Stimulated activated CD4-positive, alpha-beta T cell treated with anti-CD3 and anti-CD28 coated beads, Interleukin-4, amount 100 ng/mL, for 48 hours (primary cell): ENCODE results near the gene TNFAIP3.
A peak's percentile ranks its signal among the peaks of the same experiment; 100 is the strongest.

Experiments
- DNase-seq, 2 donors: peaks; one replicate each; pipeline ENCODE4 v3.0.0-alpha.2; 2020; ENCODE audit warnings: low read depth in 2 of 2

The TNFAIP3 gene

DNA sequence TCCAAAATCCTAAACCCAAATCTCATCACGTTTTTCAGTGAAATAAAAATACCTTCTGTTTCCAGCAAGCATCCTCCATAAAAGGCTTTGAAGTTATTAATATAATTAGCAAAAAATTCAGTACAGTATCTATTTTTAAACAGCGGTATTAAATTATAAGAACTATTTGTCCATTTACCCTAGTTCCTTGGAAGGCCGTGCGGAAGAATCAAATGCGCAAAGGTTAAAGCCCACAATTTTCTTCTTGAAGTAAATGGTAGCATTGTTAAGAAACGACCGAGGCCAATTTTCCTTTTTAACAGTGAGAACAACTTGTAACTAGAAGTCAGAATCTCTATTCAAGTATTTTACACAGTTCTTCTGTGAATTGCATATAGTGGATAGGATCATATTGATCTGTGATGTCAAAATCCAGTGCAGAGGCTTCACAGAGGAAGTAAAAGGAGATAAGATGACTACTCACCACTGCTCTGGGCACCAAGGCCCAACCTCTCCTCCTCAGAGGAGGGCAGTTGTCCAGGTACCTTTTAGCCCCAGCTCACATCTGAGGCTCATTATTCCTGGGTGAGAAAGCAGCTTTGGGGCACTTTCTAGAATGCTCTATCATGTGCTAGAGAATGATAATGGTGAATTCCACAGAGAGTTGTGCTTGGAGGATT is 36.3 kb downstream of the TNFAIP3 start:
- DNase-seq = no peak

DNA sequence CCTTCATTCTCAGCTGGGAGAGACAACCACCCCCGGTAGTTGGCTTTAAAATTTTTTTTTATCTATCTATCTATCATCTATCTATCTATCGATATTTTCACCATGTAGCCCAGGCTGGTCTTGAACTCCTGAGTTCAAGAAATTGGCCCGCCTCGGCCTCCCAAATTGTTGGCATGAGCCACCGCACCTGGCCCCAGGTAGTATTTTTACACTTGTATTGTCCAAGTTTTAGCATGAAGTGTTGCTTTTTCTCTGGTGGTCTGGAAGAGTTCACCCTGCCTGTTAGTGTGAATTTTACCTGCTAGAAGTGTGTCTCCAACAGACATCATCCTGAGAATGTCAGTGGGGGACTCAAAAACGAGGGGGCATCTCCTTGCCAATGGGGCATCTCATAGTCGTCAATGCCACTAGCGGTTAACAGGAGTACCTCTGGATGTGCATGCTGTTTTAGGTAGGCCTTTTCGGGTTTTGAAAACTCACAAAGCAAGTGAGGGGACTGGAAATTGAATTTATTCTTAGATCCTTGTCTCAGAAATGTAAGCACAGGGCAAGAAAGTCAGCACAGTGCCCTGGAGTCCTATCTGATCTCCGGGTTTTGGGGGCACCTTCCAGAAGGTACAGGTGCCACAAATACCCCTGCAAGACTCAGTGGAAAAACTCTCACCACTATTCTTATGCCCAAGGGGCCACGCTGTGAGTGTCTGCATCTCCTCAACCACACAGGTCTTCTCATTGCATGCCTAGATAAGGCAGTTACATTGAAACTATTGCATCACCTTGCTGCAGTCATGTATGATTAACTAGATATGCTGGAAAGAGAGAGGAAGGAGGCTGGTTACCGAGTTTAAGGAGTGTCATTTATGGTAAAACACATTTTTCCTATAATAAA is 37.1 kb downstream of the TNFAIP3 start:
- peak in 1 of 2 donors; percentile 44 for DNase-seq

- DNase-seq = peak; percentile 74 to 83
Measured at GRCh38 chr6:137904822-137905617, 38.0 kb downstream of the TNFAIP3 start.

DNA sequence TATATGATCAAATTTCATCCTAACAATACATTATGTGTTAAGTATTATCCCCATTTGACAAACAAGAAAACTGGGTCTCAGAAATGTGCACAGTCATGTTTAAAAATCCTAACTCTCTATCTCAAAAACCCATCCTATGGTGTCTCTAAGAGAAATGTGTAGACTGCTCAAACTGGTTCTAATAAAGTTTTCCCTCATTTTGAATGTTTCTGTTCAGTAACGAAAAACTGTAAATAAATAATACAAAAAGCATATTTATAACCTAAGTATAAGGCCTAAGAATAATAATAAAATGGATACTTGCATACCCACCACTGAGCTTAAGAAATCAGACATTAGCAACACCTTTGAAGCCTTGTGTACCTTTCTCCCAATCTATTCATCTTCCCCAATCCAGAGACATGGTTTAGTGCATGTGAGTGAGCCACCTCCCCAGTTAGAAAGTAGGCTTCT is 39.0 kb downstream of the TNFAIP3 start:
- no peak for DNase-seq

- DNase-seq = no peak
Measured at GRCh38 chr6:137907170-137907569, 40.1 kb downstream of the TNFAIP3 start.

- DNase-seq = no peak
Measured at GRCh38 chr6:137909533-137909932, 42.5 kb downstream of the TNFAIP3 start.

GRCh38 chr6:137910424-137910834 is 43.4 kb downstream of the TNFAIP3 start:
- no peak for DNase-seq

GRCh38 chr6:137910843-137911456 is 43.9 kb downstream of the TNFAIP3 start:
- no peak for DNase-seq

GRCh38 chr6:137911675-137912191 is 44.7 kb downstream of the TNFAIP3 start:
- no peak for DNase-seq

DNA sequence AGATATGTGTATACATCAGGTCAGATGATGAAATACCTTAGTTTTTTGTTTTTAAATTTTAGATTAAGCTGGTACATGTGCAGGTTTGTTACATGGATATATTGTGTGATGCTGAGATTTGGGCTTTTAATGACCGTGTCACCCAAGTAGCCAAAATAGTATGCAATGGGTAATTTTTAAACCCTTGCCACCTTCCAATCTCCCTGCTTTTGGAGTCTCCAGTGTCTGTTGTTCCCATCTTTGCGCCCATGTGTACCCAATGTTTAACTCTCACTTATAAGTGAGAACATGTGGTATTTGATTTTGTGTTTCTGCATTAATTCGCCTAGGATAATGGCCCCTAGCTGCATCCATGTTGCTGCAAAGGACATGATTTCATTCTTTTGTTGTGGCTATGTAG is 45.8 kb downstream of the TNFAIP3 start:
- DNase-seq = no peak

DNA sequence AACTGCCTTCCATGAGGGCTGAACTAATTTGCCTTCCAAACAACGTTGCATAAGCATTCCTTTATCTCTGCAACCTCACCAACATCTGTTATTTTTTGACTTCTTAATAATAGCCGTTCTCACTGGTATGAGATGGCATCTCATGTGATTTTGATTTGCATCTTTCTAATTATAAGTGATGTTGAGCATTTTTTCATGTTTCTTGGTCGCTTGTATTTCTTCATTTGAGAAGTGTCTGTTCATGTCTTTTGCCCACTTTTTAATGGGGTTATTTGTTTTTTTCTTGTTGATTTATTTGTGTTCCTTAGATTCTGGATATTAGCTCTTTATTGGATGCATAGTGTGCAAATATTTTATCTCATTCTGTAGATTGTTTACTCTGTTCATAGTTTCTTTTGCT is 46.4 kb downstream of the TNFAIP3 start:
- DNase-seq = no peak

DNA sequence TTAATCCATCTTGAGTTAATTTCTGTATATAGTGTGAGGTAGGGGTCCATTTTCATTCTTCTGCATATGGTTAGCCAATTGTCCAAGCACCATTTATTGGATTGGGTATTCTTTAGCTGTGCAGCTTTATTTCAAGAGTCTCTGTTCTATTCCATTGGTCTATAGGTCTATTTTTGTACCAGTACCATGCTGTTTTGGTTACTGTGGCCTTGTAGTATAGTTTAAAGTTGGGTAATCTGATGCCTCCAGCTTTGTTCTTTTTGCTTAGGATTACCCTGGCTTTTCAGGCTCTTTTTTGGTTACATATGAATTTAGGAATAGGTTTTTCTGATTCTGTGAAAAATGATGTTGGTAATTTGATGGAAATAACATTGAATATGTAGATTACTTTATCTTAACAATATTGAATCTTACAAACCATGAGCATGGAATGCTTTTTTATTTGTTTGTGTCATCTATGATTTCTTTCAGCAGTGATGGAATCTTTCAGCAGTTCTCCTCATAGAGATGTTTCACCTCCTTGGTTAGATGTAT is 47.0 kb downstream of the TNFAIP3 start:
- no peak for DNase-seq

DNA sequence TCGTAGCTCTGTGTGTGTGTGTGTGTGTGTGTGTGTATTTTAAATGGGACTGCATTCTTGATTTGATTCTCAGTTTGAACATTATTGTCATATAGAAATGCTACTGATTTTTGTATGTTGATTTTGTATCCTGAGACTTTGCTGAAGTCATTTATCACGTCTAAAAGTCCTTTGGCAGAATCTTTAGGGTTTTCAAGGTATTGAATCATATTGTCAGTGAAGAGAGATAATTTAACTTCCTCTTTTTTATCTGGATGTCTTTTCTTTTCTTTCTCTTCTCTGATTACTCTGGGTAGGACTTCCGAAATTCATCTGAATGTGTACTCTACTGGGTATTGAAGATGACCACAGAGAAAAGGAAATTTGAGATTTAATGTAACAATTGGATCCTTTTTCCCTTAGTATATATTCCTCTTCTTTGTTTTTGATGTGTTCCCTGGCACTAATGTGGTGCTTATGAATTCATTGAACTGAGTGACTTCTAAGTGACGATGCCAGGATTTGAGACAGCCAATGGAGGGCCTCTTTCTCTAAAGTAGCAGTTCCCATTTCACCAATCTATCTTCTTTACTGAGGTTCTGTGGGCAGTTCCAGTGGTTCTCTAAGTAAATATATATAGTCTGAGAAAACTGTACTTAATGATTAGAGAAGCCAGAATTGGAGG is 47.6 kb downstream of the TNFAIP3 start:
- DNase-seq = no peak

GRCh38 chr6:137915790-137916189 is 48.7 kb downstream of the TNFAIP3 start:
- no peak for DNase-seq

GRCh38 chr6:137917551-137918325 is 50.7 kb downstream of the TNFAIP3 start:
- DNase-seq = no peak

DNA sequence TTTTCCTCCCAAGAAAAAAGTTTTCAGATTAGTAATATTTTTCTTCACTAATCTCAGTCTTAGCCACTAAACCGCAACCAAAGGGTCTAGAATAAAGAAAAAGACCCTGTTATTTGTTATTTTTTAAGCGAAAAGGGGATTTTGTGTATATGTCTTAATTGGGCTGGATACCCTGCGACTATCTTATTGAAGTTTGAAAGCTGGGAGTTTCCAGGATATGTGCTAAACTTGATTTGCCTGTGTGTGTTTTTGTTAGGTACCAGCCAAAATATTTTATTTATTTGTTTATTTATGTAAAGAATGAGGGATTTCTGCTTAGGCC is 52.4 kb downstream of the TNFAIP3 start:
- no peak for DNase-seq

GRCh38 chr6:137919837-137920730 is 53.0 kb downstream of the TNFAIP3 start:
- DNase-seq = no peak

GRCh38 chr6:137921823-137922222 is 54.8 kb downstream of the TNFAIP3 start:
- DNase-seq = no peak
